ENCODE measurements around the gene DTHD1. TPM values are rescaled to one million over a fixed set of nuclear protein-coding genes. Genes with fewer than 3 reads are reported as not detected.
A peak's percentile ranks its signal among the peaks of the same experiment; 100 is the strongest.

Gene DTHD1
- total RNA-seq, 4 donors from 2014 or later: 0.19 to 1.0 (median 0.30) TPM

DNA sequence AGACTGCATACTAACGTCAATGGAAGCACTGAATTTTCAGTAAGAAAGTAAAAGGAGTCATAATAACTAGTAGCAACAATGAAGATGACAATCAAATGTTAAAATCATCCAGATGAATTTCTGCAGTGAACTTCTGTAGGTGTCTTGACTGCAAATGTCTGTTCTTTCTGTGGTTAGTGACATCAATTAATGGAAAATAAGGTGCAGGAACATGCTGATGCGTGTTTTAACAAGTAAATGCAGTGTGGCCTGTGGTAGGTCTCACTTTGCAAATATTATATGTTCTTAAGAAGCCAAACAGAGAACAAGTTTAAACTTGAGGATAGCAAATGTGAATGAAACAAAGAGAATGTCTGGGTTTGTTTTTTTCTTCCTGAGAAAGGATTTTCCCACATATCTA, 2.6 kb upstream of the DTHD1 start:
- 31 to 45% methylated on average over 2 of the region's 2 CpGs for WGBS, 2 donors
- Histone ChIP-seq H3K9me3 (no peaks in the 10 kb centered on the region), H3K27ac (peak overlapping the region in 3 of 4 donors; percentile 10 to 59 (median 46)), H3K4me1 (peaks cover 0 to 35% (median 7%) of the 10 kb centered on the region in 3 donors), H3K27me3 (no peaks in the 10 kb centered on the region), H3K36me3 (no peaks in the 10 kb centered on the region), H3K4me3 (no peak overlapping the region)
- no peak for DNase-seq
- intact Hi-C loops (cut with DNase I): no loop called here
- TF ChIP-seq POLR2A (IDR thresholded peaks at IDR 0.05) (no peak), CTCF (IDR thresholded peaks at IDR 0.05) (no peak)

DNA sequence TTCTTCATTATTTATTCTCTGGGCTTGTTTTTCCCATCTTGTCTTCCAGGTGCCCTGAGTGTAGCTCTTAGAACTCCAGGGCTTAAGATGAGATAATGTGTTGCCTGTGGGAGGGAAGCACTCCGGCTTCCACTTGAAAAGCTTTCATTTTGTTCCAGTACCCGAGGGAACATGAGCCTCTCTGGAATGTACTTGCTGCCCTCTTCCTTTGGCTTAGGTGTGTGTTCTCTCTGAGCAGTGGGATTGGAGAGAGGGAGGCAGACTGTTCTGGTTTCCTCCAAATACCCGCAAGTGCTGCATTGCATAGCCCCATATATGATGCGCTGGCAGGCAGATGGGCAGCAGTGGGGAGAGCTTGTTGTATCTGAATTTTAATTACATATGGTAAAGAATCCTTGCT, 861 bp upstream of the DTHD1 start:
- H3K4me3 ChIP-seq: no peak overlapping the region
- H3K4me1 ChIP-seq: peaks cover 0 to 35% (median 7%) of the 10 kb centered on the region in 3 donors
- H3K36me3 ChIP-seq: no peaks in the 10 kb centered on the region
- TF ChIP-seq POLR2A (IDR thresholded peaks at IDR 0.05): no peak
- TF ChIP-seq CTCF (IDR thresholded peaks at IDR 0.05): no peak
- H3K27ac ChIP-seq: peak overlapping the region; percentile 16 to 59 (median 48)
- no peaks in the 10 kb centered on the region for H3K27me3 ChIP-seq
- no peaks in the 10 kb centered on the region for H3K9me3 ChIP-seq
- 43 to 44% methylated on average over 4 of the region's 4 CpGs for WGBS, 2 donors
- DNase-seq: no peak
- intact Hi-C loops (cut with DNase I): no loop called here

GRCh38 chr4:36282503-36283030, 1.2 kb downstream of the DTHD1 start:
- H3K27ac ChIP-seq: no peak overlapping the region
- TF ChIP-seq POLR2A (IDR thresholded peaks at IDR 0.05) (no peak), CTCF (IDR thresholded peaks at IDR 0.05) (no peak)
- H3K4me3 ChIP-seq: no peak overlapping the region

GRCh38 chr4:36283912-36284465, 2.6 kb downstream of the DTHD1 start:
- 74 to 83% methylated on average over 2 of the region's 2 CpGs for WGBS, 2 donors
- Histone ChIP-seq H3K4me3 (no peak overlapping the region), H3K27ac (no peak overlapping the region), H3K27me3 (no peaks in the 10 kb centered on the region), H3K36me3 (no peaks in the 10 kb centered on the region), H3K4me1 (peaks cover 0 to 40% (median 7%) of the 10 kb centered on the region in 3 donors), H3K9me3 (no peaks in the 10 kb centered on the region)
- DNase-seq: no peak
- intact Hi-C loops (cut with DNase I): no loop called here
- TF ChIP-seq CTCF (IDR thresholded peaks at IDR 0.05) (no peak), POLR2A (IDR thresholded peaks at IDR 0.05) (no peak)

More at GRCh38 chr4:36282503-36283030, 1.2 kb downstream of the DTHD1 start:
- H3K9me3 ChIP-seq: no peaks in the 10 kb centered on the region
- H3K27me3 ChIP-seq: no peaks in the 10 kb centered on the region
- no peak for DNase-seq
- no peaks in the 10 kb centered on the region for H3K36me3 ChIP-seq
- H3K4me1 ChIP-seq: peaks cover 0 to 46% (median 7%) of the 10 kb centered on the region in 3 donors
- intact Hi-C loops (cut with DNase I): no loop called here

DNA sequence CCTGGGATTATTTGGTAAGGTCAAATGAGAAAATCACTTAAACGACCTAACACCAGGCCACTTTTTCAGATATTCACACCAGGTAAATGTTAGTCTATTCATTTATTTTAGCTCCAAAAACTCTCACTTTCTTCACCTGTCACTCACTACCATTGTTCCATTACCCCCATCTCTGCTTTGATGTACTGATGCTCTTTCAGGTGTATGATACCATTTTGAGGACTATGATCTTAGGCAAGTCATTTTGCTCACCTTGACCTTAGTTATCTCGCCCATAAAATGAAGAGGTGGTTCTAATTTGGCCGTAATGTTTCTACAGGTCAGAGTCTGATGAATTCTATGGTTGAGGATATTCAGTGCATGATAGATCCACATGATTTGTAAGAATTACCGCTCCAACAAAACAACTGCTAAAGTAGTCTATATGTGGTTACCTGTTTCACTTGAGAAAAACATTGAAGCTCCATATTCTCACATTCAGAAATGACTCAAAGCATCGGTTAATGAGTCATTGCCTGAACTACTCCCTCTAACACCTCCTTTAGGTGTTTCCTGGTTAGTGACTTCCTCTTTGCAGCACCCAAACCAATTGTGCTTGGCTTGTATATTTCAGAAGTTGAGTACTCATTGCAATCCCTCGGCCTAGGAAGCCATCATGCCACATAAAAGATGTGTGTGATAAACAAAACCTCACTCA, 4.5 kb downstream of the DTHD1 start:
- Histone ChIP-seq H3K4me1 (peaks cover 0 to 22% (median 2%) of the 10 kb centered on the region in 3 donors), H3K9me3 (no peaks in the 10 kb centered on the region), H3K27me3 (no peaks in the 10 kb centered on the region), H3K4me3 (no peak overlapping the region), H3K36me3 (no peaks in the 10 kb centered on the region), H3K27ac (peak overlapping the region; percentile 71 to 81 (median 77))
- DNase-seq: no peak
- TF ChIP-seq POLR2A (IDR thresholded peaks at IDR 0.05) (peak in 1 of 4 donors; percentile 21), CTCF (IDR thresholded peaks at IDR 0.05) (peak in 1 of 6 experiments; percentile 19)
- 56 to 62% methylated on average over 6 of the region's 6 CpGs for WGBS, 2 donors
- intact Hi-C loops (cut with DNase I): no loop called here
